KMS-11 (cell line): ENCODE data around the gene ZNF90.

Experiments
- H2AFZ ChIP-seq: fragments of 200-600 bp; sonication (generic); 2 replicates; pipeline ENCODE4 v1.6.1; 2016; ENCODE audit warnings: antibody characterized with exemption, mixed run types, low read depth
- H3K27ac ChIP-seq: fragments of 200-600 bp; sonication (generic); 2 replicates; pipeline ENCODE4 v1.6.1; 2016; ENCODE audit warnings: mild to moderate bottlenecking, mixed run types
- H3K27me3 ChIP-seq: fragments of 200-600 bp; sonication (generic); 2 replicates; pipeline ENCODE4 v1.6.1; 2017; ENCODE audit warnings: mild to moderate bottlenecking, low read depth, mixed run types, moderate library complexity; ENCODE audit not compliant: insufficient read depth
- H3K36me3 ChIP-seq: fragments of 200-600 bp; sonication (generic); 2 replicates; pipeline ENCODE4 v1.6.1; 2017; ENCODE audit warnings: mild to moderate bottlenecking, mixed run types; ENCODE audit not compliant: insufficient read depth
- H3K4me1 ChIP-seq: fragments of 200-600 bp; sonication (generic); 2 replicates; pipeline ENCODE4 v1.6.1; 2016; ENCODE audit warnings: mild to moderate bottlenecking, low read depth, mixed run types; ENCODE audit not compliant: poor library complexity, severe bottlenecking
- H3K4me2 ChIP-seq: fragments of 200-600 bp; sonication (generic); 2 replicates; pipeline ENCODE4 v1.7.0; 2016; ENCODE audit warnings: mild to moderate bottlenecking, mixed run types
- H3K4me3 ChIP-seq: fragments of 200-600 bp; sonication (generic); IDR thresholded peaks from 2 replicates; pipeline ENCODE4 v1.6.1; 2017; ENCODE audit warnings: low read depth, low read length, mixed read lengths; ENCODE audit not compliant: insufficient read depth
- H3K79me2 ChIP-seq: fragments of 200-600 bp; sonication (generic); 2 replicates; pipeline ENCODE4 v1.6.1; 2016; ENCODE audit warnings: low read depth, mixed run types; ENCODE audit not compliant: insufficient read depth
- H3K9ac ChIP-seq: fragments of 200-600 bp; sonication (generic); 2 replicates; pipeline ENCODE4 v1.6.1; 2016; ENCODE audit warnings: mild to moderate bottlenecking, mixed run types
- H4K20me1 ChIP-seq: fragments of 200-600 bp; sonication (generic); 2 replicates; pipeline ENCODE4 v1.6.1; 2016; ENCODE audit warnings: mild to moderate bottlenecking, mixed run types; ENCODE audit not compliant: insufficient read depth
- TF ChIP-seq, protein P1 (sequence below): fragments of 200-600 bp; sonication (generic); conservative IDR thresholded peaks from 2 replicates; pipeline ENCODE4 v1.6.1; 2017; ENCODE audit warnings: low read depth, mild to moderate bottlenecking, antibody characterized with exemption, low read length, moderate library complexity, mixed read lengths

Gene ZNF90

DNA sequence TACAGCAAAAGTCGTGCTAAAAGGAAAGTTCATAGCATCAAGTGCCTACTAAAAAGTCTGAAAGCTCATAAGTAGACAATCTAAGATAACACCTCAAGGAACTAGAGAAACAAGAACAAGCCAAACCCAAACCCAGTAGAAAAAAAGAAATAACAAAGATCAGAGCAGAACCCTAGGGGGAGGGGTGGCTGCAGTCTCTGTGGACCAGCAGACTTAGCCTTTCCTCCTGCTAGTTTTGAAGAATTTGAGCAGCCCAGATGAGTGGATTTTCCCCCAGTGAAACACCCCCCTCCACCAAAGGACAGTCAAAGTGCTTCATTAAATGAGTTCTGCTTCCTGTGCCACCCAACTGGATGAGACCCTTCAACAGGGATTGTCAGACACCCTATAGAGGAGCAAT, 86.7 kb downstream of the ZNF90 start:
- TF ChIP-seq, protein P1, sequence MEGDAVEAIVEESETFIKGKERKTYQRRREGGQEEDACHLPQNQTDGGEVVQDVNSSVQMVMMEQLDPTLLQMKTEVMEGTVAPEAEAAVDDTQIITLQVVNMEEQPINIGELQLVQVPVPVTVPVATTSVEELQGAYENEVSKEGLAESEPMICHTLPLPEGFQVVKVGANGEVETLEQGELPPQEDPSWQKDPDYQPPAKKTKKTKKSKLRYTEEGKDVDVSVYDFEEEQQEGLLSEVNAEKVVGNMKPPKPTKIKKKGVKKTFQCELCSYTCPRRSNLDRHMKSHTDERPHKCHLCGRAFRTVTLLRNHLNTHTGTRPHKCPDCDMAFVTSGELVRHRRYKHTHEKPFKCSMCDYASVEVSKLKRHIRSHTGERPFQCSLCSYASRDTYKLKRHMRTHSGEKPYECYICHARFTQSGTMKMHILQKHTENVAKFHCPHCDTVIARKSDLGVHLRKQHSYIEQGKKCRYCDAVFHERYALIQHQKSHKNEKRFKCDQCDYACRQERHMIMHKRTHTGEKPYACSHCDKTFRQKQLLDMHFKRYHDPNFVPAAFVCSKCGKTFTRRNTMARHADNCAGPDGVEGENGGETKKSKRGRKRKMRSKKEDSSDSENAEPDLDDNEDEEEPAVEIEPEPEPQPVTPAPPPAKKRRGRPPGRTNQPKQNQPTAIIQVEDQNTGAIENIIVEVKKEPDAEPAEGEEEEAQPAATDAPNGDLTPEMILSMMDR: no peak
- no peaks in the 10 kb centered on the region for H3K27me3 ChIP-seq
- no peak overlapping the region for H3K4me3 ChIP-seq
- no peak overlapping the region for H3K9ac ChIP-seq
- no peaks in the 10 kb centered on the region for H4K20me1 ChIP-seq
- H3K79me2 ChIP-seq: no peaks in the 10 kb centered on the region
- no peak overlapping the region for H3K4me2 ChIP-seq
- H3K4me1 ChIP-seq: no peaks in the 10 kb centered on the region
- no peaks in the 10 kb centered on the region for H3K36me3 ChIP-seq
- H2AFZ ChIP-seq: no peak overlapping the region
- no peak overlapping the region for H3K27ac ChIP-seq

DNA sequence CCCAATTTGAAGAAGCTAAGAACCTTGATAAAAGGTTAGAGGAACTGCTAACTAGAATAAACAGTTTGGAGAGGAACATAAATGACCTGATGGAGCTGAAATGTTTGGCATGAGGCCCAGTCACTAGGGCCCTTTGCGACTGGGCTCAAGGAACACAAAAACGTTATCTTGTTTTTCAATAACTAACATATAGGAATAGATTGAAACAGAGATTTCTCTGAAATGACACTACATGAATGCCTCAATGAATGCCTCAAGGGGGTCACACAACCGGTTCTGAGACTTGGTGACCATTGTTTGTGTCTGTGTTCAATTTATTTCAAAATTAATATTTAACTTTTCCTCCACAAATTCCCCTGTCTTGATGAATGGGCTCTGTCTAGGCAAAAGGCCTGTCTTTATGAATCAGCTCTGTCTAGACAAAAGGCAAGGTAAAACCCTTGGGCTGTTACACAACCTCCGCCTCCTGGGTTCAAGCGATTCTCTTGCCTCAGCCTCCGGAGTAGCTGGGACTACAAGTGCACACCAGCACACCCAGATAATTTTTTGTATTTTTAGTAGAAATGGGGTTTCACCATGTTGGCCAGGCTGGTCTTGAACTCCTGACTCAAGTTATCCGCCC, 88.3 kb downstream of the ZNF90 start:
- Histone ChIP-seq H3K36me3 (no peaks in the 10 kb centered on the region), H3K4me2 (no peak overlapping the region), H3K27ac (no peak overlapping the region), H3K4me3 (no peak overlapping the region), H3K4me1 (no peaks in the 10 kb centered on the region), H4K20me1 (no peaks in the 10 kb centered on the region), H3K9ac (no peak overlapping the region), H3K27me3 (no peaks in the 10 kb centered on the region), H2AFZ (no peak overlapping the region), H3K79me2 (no peaks in the 10 kb centered on the region)
- TF ChIP-seq, protein P1: no peak

DNA sequence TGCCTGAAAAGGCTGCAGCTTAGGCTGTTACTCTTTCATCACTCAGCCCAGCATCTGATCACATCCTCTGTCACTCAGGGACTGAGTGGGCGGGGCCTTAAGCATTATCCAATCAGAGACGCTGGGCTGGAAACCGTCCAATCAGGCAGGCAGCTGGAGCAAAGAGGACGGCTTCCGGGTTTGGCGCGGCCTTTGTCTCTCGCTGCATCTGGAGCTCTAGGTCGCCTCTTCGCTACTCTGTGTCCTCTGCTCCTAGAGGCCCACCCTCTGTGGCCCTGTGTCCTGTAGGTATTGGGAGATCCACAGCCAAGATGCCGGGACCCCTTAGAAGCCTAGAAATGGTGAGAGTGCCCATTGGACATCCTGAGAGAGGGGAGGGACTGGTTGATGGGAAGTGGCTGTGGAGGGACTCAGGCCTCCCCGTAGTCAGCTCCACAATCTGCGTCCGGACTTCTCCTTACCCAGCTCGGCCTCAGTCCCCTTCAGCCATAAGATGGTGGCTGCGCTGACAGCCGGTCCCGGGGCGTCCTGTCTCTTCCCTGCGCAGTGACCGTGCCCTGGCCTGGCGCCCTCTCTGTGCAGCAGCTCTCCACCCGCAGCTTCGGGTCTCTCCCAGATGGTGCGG, 89.3 kb downstream of the ZNF90 start, which contains the start of gene ZNF486:
TSS of gene ZNF486 (plus strand) at position 195 of the 625 bp plus-strand sequence. CDS start at position 312, 117 bp downstream.
- no peak within 1 kb of the TSS for H2AFZ ChIP-seq
- H4K20me1 ChIP-seq: no peaks in the 10 kb centered on the region
- H3K27me3 ChIP-seq: no peaks in the 10 kb centered on the region
- H3K79me2 ChIP-seq: no peaks in the 10 kb centered on the region
- no peak within 1 kb of the TSS for H3K27ac ChIP-seq
- H3K4me2 ChIP-seq: no peak within 1 kb of the TSS
- no peaks in the 10 kb centered on the region for H3K4me1 ChIP-seq
- TF ChIP-seq, protein P1: no peak
- H3K4me3 ChIP-seq: no peak within 1 kb of the TSS
- no peak within 1 kb of the TSS for H3K9ac ChIP-seq
- H3K36me3 ChIP-seq: no peaks in the 10 kb centered on the region

DNA sequence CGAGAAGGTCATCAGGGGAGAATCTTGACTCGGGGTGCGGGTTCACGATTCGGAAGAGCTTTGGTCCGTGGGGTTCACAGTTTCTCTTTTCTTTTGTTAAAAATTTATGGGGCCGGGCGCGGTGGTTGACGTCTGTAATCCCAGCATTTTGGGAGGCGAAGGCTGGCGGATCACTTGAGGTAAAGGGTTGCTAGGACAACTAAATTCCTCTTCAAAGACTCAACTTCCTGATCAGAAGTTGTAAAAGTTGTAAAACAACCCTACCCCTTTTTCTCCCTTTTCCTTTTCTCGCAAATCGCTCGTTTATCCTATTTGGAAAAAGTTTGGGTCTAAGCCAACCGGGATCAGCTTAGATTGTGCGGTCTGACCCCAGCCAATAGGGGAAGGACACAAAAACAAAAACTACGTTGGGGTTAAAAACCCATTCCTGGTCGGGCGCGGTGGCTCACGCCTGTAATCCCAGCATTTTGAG, 89.9 kb downstream of the ZNF90 start:
- Histone ChIP-seq H3K79me2 (no peaks in the 10 kb centered on the region), H3K27me3 (no peaks in the 10 kb centered on the region), H3K36me3 (no peaks in the 10 kb centered on the region), H3K4me3 (no peak overlapping the region), H3K27ac (no peak overlapping the region), H3K4me1 (no peaks in the 10 kb centered on the region), H2AFZ (no peak overlapping the region), H4K20me1 (no peaks in the 10 kb centered on the region), H3K4me2 (no peak overlapping the region), H3K9ac (no peak overlapping the region)
- TF ChIP-seq, protein P1: no peak
